ENCODE results near the gene PKLR.
"Not testable (repeated sequence)": the region's sequence is repeated elsewhere in the genome, so short reads cannot be mapped to it uniquely, and the experiment has no call there.

Gene PKLR

DNA sequence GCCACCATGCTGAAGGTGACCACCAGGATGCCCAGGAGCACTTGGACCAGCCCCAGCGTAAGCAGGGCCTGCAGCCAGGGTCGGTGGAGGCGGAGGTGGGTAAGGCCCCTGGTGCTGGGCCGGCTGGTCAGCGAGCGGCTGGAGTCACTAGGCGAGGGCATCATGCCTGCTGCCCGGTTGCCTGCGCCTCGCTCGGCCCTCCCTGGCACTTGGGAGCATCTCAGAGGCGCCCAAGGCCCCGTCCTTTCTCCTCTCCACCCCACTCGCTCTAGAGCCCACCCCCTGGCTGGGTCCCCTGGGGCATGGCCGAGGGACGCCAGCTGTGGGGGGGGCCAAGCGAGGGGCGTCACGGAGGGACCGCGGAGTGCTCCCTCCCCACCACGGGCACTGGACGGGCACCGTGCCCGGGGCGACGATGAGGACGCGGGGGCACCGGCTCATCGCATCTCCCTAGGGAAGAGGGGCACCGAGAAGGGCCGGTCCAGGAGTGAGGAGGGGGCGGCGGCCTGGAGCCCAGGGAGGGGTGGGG lies 46.5 kb downstream of the PKLR start:
- no peak for DNase-seq

- DNase-seq, result no peak
These were observed 47.0 kb downstream of the PKLR start for GRCh38 chr1:155254228-155254713.

- no peak for DNase-seq
These were observed 47.4 kb downstream of the PKLR start for GRCh38 chr1:155253797-155254196.

DNA sequence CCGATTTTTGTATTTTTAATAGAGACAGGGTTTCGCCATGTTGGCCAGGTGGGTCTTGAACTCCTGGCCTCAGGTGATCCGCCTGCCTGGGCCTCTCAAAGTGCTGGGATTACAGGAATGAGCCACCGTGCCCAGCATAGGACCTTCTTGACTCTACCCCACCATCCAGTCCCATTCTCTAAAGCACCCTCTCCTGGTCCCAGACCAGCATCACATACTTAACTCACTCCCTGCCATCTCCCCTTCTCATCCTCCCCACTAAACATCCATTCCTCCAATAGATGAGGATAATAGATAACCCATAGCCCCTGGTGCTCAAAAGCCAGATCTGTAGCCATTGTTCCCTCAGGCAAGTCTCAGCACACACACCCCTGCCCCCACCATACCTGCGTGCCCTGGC lies 48.0 kb downstream of the PKLR start:
- no peak for DNase-seq

GRCh38 chr1:155251566-155251965 lies 49.7 kb downstream of the PKLR start:
- no peak for DNase-seq

DNA sequence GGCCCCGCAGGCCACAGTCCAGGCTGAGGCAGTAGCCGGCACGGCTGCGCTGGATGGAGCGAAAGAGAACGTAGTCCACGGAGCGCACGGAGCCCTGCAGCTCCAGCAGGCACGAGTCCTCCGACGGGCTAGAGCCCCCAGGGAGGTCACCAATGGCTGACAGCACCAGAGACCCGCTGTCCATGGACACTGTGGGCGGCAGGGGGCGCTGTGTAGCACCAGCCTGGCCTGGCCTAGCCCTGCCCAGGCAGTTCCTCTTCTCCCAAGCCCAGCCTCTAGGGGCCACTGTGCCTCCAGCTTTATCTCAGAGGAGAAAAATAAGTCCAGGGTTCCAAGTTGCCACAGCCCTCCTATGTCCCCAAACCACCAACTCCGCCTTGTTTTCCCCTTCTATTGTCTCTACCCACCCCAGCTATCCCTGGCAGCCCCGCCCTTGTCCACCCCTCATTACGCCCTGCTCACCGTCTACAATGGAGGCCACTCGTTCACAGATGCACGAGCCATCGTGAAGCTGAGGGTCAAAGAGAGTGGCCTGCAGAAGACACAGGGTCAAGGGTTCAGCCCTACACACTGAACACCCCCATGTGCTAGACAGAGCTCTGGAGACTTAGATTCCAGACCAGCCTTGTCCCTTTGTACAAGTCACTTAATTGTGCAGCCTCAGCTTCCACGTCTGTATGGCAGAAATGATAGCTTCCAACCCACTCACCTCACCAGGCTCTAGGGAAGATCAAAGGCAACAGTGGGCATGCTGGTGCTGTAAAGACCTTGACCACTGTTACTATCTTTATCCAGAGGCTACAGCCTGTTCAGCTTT lies 50.4 kb downstream of the PKLR start:
- DNase-seq, result peak; percentile 89

DNA sequence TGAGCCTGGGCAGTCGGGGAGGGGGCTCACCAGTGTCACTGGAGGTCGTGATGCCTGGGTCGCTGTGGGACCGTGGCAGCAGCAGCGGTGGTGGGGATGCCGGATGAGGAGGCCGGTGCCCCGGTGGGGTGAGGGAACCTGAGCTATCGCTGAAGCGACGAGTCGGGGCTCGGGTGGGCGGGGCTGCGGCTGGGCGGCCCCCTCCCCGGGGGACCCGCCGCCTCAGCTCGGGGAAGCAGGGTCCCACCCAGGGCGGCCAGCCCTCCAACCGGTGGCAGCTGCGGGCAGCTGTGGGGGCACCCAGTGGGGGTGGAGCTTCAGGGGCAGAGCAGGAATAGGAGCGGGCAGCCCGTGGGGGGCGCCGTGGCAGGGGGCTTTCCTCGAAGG lies 51.0 kb downstream of the PKLR start:
- no peak for DNase-seq

GRCh38 chr1:155247667-155248553 lies 53.3 kb downstream of the PKLR start:
- no peak for DNase-seq

DNA sequence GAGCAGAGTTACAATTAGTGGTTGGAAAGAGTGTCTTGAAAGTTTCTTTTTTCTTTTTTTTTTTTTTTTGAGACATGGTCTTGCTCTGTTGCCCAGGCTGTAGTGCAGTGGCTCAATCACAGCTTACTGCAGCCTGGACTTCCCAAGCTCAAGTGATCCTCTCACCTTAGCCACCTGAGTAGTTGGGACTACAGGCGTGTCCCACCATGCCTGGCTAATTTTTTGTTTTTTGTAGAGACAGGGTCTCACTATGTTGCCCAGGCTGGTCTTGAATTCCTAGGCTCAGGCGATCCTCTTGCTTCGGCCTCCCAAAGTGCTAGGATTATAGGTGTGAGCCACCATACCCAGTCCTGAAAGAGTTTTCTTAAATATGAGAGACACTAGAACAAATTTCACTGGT lies 54.4 kb downstream of the PKLR start:
- DNase-seq, result not testable (repeated sequence)

GRCh38 chr1:155245163-155245524 lies 56.1 kb downstream of the PKLR start:
- DNase-seq, result no peak

- DNase-seq, result peak; percentile 100
These were observed 56.7 kb downstream of the PKLR start for GRCh38 chr1:155244368-155245162.

GRCh38 chr1:155242805-155243358 lies 58.4 kb downstream of the PKLR start:
- no peak for DNase-seq

GRCh38 chr1:155241841-155242264 lies 59.4 kb downstream of the PKLR start:
- no peak for DNase-seq

DNA sequence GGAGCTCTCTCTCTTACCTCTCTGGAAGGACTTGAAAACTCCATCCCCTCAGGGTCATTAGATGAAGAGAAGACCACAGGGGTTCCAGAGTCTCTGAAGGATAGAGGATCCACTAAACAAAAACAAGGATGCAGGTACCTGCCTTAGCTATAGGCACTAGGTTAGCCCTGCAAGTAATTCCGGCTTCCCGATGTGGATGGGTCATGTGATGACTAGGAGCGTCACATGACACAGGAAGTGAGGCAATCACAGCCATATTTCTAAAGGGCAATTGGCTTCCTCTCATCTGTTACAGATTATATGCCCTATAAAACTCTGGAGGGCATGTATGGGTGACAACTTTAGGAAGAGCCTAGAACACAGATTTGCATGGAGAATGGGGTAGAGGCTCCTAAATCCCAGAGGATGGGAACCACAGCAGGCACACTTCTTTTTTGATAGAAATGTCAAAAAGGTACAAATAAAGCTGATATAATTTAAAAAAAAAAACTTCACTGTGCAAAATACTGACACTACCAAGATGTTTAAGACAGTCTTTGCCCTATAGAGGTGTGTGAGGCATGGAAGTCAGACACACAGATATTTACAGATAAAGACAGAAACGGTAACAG lies 60.1 kb downstream of the PKLR start:
- peak; percentile 86 for DNase-seq
